Liver (tissue), 3 donors: Measurements from ENCODE around the gene SLC2A10.

Source experiments
- RXRA ChIP-seq, 2 donors: IDR thresholded peaks; 2 replicates each; pipeline ENCODE4 v1.6.1; 2017 to 2018; ENCODE audit warnings: antibody characterized with exemption in 2 of 2, mild to moderate bottlenecking in 1 of 2
- SP1 ChIP-seq: IDR thresholded peaks from 2 replicates; pipeline ENCODE4 v1.6.1; 2018; ENCODE audit warnings: antibody characterized with exemption, mild to moderate bottlenecking
- TAF1 ChIP-seq: conservative IDR thresholded peaks from 2 replicates; pipeline ENCODE4 v1.6.1; 2016; ENCODE audit warnings: antibody characterized with exemption, mild to moderate bottlenecking
- YY1 ChIP-seq: IDR thresholded peaks from 2 replicates; pipeline ENCODE4 v1.6.1; 2016; ENCODE audit warnings: antibody characterized with exemption, mild to moderate bottlenecking
- TF ChIP-seq, protein P1 (sequence below): fragments of 150-350 bp; IDR thresholded peaks from 2 replicates; pipeline ENCODE4 v1.5.1; 2017; ENCODE audit warnings: improper control_type of control experiment, low read depth, low read length; ENCODE audit not compliant: missing input control
- TF ChIP-seq, protein P2 (sequence below): IDR thresholded peaks from 2 replicates; pipeline ENCODE4 v1.6.1; 2016; ENCODE audit warnings: antibody characterized with exemption, mild to moderate bottlenecking
- TF ChIP-seq, protein P3 (sequence below): IDR thresholded peaks from 2 replicates; pipeline ENCODE4 v1.6.1; 2016; ENCODE audit warnings: antibody characterized with exemption
- TF ChIP-seq, protein P4 (sequence below): IDR thresholded peaks from 2 replicates; pipeline ENCODE4 v1.6.1; 2016; ENCODE audit warnings: antibody characterized with exemption
- donor health status: healthy.
- donor health status: healthy.

DNA sequence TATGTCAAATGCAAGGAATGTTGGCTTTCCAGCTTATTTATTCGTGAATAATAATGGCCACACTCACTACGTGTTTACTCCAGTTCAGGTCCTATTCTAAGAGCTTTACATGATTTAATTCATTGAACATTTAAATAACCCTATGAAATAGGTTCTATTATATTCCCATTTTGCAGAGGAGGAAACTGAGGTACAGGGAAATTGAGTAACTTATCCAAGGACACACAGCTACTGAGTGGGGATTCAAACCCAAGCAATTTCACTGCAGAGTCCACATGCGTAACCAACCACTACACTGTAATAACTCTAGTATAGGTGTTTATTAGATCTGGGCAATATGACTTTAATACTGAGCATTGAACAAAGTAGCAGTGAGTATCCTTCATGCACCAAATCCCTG is 45.9 kb upstream of the SLC2A10 start:
- TF ChIP-seq, protein P1, sequence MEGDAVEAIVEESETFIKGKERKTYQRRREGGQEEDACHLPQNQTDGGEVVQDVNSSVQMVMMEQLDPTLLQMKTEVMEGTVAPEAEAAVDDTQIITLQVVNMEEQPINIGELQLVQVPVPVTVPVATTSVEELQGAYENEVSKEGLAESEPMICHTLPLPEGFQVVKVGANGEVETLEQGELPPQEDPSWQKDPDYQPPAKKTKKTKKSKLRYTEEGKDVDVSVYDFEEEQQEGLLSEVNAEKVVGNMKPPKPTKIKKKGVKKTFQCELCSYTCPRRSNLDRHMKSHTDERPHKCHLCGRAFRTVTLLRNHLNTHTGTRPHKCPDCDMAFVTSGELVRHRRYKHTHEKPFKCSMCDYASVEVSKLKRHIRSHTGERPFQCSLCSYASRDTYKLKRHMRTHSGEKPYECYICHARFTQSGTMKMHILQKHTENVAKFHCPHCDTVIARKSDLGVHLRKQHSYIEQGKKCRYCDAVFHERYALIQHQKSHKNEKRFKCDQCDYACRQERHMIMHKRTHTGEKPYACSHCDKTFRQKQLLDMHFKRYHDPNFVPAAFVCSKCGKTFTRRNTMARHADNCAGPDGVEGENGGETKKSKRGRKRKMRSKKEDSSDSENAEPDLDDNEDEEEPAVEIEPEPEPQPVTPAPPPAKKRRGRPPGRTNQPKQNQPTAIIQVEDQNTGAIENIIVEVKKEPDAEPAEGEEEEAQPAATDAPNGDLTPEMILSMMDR, result no peak
- TF ChIP-seq, protein P2, sequence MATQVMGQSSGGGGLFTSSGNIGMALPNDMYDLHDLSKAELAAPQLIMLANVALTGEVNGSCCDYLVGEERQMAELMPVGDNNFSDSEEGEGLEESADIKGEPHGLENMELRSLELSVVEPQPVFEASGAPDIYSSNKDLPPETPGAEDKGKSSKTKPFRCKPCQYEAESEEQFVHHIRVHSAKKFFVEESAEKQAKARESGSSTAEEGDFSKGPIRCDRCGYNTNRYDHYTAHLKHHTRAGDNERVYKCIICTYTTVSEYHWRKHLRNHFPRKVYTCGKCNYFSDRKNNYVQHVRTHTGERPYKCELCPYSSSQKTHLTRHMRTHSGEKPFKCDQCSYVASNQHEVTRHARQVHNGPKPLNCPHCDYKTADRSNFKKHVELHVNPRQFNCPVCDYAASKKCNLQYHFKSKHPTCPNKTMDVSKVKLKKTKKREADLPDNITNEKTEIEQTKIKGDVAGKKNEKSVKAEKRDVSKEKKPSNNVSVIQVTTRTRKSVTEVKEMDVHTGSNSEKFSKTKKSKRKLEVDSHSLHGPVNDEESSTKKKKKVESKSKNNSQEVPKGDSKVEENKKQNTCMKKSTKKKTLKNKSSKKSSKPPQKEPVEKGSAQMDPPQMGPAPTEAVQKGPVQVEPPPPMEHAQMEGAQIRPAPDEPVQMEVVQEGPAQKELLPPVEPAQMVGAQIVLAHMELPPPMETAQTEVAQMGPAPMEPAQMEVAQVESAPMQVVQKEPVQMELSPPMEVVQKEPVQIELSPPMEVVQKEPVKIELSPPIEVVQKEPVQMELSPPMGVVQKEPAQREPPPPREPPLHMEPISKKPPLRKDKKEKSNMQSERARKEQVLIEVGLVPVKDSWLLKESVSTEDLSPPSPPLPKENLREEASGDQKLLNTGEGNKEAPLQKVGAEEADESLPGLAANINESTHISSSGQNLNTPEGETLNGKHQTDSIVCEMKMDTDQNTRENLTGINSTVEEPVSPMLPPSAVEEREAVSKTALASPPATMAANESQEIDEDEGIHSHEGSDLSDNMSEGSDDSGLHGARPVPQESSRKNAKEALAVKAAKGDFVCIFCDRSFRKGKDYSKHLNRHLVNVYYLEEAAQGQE, result no peak
- TF ChIP-seq SP1 (no peak), RXRA (IDR thresholded peaks at IDR 0.05) (no peak), TAF1 (no peak), YY1 (no peak)
- TF ChIP-seq, protein P3, sequence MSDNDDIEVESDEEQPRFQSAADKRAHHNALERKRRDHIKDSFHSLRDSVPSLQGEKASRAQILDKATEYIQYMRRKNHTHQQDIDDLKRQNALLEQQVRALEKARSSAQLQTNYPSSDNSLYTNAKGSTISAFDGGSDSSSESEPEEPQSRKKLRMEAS, result no peak
- TF ChIP-seq, protein P4, sequence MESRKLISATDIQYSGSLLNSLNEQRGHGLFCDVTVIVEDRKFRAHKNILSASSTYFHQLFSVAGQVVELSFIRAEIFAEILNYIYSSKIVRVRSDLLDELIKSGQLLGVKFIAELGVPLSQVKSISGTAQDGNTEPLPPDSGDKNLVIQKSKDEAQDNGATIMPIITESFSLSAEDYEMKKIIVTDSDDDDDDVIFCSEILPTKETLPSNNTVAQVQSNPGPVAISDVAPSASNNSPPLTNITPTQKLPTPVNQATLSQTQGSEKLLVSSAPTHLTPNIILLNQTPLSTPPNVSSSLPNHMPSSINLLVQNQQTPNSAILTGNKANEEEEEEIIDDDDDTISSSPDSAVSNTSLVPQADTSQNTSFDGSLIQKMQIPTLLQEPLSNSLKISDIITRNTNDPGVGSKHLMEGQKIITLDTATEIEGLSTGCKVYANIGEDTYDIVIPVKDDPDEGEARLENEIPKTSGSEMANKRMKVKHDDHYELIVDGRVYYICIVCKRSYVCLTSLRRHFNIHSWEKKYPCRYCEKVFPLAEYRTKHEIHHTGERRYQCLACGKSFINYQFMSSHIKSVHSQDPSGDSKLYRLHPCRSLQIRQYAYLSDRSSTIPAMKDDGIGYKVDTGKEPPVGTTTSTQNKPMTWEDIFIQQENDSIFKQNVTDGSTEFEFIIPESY, result no peak
